ENCODE measurements around the gene HOXC9.
"Not testable (repeated sequence)": the region's sequence is repeated elsewhere in the genome, so short reads cannot be mapped to it uniquely, and the experiment has no call there.

HOXC9 gene

GRCh38 chr12:54041097-54041690 lies 41.2 kb downstream of the HOXC9 start:
- DNase-seq = no peak

- not testable (repeated sequence) for DNase-seq
Measured at GRCh38 chr12:54042033-54042432, 42.1 kb downstream of the HOXC9 start.

GRCh38 chr12:54042970-54043853 lies 43.3 kb downstream of the HOXC9 start:
- no peak for DNase-seq

- DNase-seq = no peak
Measured at GRCh38 chr12:54044425-54045103, 44.6 kb downstream of the HOXC9 start.

GRCh38 chr12:54045401-54045800 lies 45.4 kb downstream of the HOXC9 start:
- no peak for DNase-seq

GRCh38 chr12:54045868-54046521 lies 46.0 kb downstream of the HOXC9 start:
- no peak for DNase-seq

- no peak for DNase-seq
Measured at GRCh38 chr12:54046809-54047159, 46.8 kb downstream of the HOXC9 start.

- DNase-seq = no peak
Measured at GRCh38 chr12:54047160-54047963, 47.4 kb downstream of the HOXC9 start.

- no peak for DNase-seq
Measured at GRCh38 chr12:54047964-54048303, 48.0 kb downstream of the HOXC9 start.

GRCh38 chr12:54048406-54049093 lies 48.6 kb downstream of the HOXC9 start:
- DNase-seq = no peak

GRCh38 chr12:54049108-54049507 lies 49.1 kb downstream of the HOXC9 start:
- DNase-seq = no peak

- no peak for DNase-seq
Measured at GRCh38 chr12:54050482-54050810, 50.5 kb downstream of the HOXC9 start.

GRCh38 chr12:54051026-54051842 lies 51.3 kb downstream of the HOXC9 start:
- DNase-seq = no peak

GRCh38 chr12:54051874-54052437 lies 52.0 kb downstream of the HOXC9 start:
- DNase-seq = peak; percentile 58

- DNase-seq = peak; percentile 57
Measured at GRCh38 chr12:54052438-54053002, 52.6 kb downstream of the HOXC9 start.
